Esophagus squamous epithelium (tissue), 4 donors: Measurements from ENCODE around the gene INVS.

Experiments used
- POLR2A ChIP-seq, 4 donors: fragments of 450-650 bp; IDR thresholded peaks; one replicate each; pipeline ENCODE4 v1.6.1; 2017; ENCODE audit warnings: antibody characterized with exemption in 4 of 4, mild to moderate bottlenecking in 4 of 4, moderate library complexity in 3 of 4
- TF ChIP-seq, protein P1 (sequence below), 6 experiments: fragments of 450-650 bp in 4 of 6; fragments of 200-600 bp in 2 of 6; sonication (generic) in 2 of 6; IDR thresholded peaks; one replicate each; pipeline ENCODE4 v1.5.1; 2016 to 2019; ENCODE audit warnings: antibody characterized with exemption in 6 of 6, mild to moderate bottlenecking in 4 of 6, moderate library complexity in 4 of 6

DNA sequence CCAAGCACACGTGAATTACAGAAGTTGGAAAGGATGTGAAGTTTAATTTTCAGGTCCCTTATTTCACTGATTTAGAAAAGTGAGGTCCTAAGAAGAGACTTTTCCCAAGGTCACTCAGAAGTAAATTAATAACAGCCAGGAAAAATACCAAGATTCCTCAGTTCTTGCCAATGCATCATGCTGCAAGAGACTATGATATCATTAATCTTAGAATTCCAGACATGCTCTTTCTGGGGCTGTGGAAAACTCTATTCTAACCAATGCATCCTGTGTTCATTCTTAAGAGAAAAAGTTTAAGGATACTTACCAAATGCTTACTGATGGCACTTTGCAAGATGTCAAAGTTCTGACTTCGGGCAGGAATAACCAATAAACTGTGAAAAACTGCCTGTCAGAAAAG, 210.9 kb downstream of the INVS start:
- TF ChIP-seq POLR2A (IDR thresholded peaks at IDR 0.05) = no peak
- TF ChIP-seq, protein P1, sequence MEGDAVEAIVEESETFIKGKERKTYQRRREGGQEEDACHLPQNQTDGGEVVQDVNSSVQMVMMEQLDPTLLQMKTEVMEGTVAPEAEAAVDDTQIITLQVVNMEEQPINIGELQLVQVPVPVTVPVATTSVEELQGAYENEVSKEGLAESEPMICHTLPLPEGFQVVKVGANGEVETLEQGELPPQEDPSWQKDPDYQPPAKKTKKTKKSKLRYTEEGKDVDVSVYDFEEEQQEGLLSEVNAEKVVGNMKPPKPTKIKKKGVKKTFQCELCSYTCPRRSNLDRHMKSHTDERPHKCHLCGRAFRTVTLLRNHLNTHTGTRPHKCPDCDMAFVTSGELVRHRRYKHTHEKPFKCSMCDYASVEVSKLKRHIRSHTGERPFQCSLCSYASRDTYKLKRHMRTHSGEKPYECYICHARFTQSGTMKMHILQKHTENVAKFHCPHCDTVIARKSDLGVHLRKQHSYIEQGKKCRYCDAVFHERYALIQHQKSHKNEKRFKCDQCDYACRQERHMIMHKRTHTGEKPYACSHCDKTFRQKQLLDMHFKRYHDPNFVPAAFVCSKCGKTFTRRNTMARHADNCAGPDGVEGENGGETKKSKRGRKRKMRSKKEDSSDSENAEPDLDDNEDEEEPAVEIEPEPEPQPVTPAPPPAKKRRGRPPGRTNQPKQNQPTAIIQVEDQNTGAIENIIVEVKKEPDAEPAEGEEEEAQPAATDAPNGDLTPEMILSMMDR (IDR thresholded peaks at IDR 0.05) = no peak
